Neural cell (in vitro differentiated cells): ENCODE measurements around the gene SKIC3.

Experiments
- EP300 ChIP-seq: fragments of 450-650 bp; conservative IDR thresholded peaks from 2 replicates; pipeline ENCODE4 v1.6.1; 2014; ENCODE audit warnings: antibody characterized with exemption, mild to moderate bottlenecking, moderate library complexity; ENCODE audit not compliant: poor library complexity, severe bottlenecking
- EZH2 ChIP-seq: fragments of 200-600, 300-800 bp; shearing (Covaris generic), sonication (generic); IDR thresholded peaks from 2 replicates; pipeline ENCODE4 v1.6.1; 2014; ENCODE audit warnings: antibody characterized with exemption, low read length, borderline replicate concordance, mild to moderate bottlenecking; ENCODE audit not compliant: insufficient read depth, poor library complexity, severe bottlenecking
- POLR2AphosphoS5 ChIP-seq: IDR thresholded peaks from 2 replicates; pipeline ENCODE4 v1.6.1; 2012
- RAD21 ChIP-seq: fragments of 450-650 bp; conservative IDR thresholded peaks from 2 replicates; pipeline ENCODE4 v1.6.1; 2014; ENCODE audit warnings: antibody characterized with exemption, mild to moderate bottlenecking, moderate library complexity
- TAF1 ChIP-seq: IDR thresholded peaks from 2 replicates; pipeline ENCODE4 v1.6.1; 2012; ENCODE audit warnings: low read depth
- TF ChIP-seq, protein P1 (sequence below): fragments of 450-650 bp; IDR thresholded peaks from 2 replicates; pipeline ENCODE4 v1.5.1; 2014; ENCODE audit warnings: antibody characterized with exemption, mild to moderate bottlenecking, moderate library complexity; ENCODE audit not compliant: poor library complexity, severe bottlenecking
- TF ChIP-seq, protein P2 (sequence below): IDR thresholded peaks from 2 replicates; pipeline ENCODE4 v1.6.1; 2012; ENCODE audit warnings: borderline replicate concordance

- TF ChIP-seq, protein P1, sequence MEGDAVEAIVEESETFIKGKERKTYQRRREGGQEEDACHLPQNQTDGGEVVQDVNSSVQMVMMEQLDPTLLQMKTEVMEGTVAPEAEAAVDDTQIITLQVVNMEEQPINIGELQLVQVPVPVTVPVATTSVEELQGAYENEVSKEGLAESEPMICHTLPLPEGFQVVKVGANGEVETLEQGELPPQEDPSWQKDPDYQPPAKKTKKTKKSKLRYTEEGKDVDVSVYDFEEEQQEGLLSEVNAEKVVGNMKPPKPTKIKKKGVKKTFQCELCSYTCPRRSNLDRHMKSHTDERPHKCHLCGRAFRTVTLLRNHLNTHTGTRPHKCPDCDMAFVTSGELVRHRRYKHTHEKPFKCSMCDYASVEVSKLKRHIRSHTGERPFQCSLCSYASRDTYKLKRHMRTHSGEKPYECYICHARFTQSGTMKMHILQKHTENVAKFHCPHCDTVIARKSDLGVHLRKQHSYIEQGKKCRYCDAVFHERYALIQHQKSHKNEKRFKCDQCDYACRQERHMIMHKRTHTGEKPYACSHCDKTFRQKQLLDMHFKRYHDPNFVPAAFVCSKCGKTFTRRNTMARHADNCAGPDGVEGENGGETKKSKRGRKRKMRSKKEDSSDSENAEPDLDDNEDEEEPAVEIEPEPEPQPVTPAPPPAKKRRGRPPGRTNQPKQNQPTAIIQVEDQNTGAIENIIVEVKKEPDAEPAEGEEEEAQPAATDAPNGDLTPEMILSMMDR = no peak
- TF ChIP-seq POLR2AphosphoS5 (no peak), EZH2 (no peak), EP300 (no peak), RAD21 (no peak), TAF1 (no peak)
- TF ChIP-seq, protein P2, sequence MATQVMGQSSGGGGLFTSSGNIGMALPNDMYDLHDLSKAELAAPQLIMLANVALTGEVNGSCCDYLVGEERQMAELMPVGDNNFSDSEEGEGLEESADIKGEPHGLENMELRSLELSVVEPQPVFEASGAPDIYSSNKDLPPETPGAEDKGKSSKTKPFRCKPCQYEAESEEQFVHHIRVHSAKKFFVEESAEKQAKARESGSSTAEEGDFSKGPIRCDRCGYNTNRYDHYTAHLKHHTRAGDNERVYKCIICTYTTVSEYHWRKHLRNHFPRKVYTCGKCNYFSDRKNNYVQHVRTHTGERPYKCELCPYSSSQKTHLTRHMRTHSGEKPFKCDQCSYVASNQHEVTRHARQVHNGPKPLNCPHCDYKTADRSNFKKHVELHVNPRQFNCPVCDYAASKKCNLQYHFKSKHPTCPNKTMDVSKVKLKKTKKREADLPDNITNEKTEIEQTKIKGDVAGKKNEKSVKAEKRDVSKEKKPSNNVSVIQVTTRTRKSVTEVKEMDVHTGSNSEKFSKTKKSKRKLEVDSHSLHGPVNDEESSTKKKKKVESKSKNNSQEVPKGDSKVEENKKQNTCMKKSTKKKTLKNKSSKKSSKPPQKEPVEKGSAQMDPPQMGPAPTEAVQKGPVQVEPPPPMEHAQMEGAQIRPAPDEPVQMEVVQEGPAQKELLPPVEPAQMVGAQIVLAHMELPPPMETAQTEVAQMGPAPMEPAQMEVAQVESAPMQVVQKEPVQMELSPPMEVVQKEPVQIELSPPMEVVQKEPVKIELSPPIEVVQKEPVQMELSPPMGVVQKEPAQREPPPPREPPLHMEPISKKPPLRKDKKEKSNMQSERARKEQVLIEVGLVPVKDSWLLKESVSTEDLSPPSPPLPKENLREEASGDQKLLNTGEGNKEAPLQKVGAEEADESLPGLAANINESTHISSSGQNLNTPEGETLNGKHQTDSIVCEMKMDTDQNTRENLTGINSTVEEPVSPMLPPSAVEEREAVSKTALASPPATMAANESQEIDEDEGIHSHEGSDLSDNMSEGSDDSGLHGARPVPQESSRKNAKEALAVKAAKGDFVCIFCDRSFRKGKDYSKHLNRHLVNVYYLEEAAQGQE = no peak
Observed at GRCh38 chr5:95519681-95520080, 35.1 kb downstream of the SKIC3 start.
